Mucosa of stomach (tissue), 1 donor: ENCODE results near the gene NINL.
"Not testable (repeated sequence)": the region's sequence is repeated elsewhere in the genome, so short reads cannot be mapped to it uniquely, and the experiment has no call there.

Experiments used
- H3K27me3 ChIP-seq: one replicate; pipeline ENCODE4 v1.7.0; 2013; ENCODE audit warnings: mild to moderate bottlenecking, low read length; ENCODE audit not compliant: control insufficient read depth, insufficient read depth
- H3K36me3 ChIP-seq: one replicate; pipeline ENCODE4 v1.7.0; 2013; ENCODE audit warnings: low read length; ENCODE audit not compliant: control insufficient read depth, insufficient read depth
- H3K4me1 ChIP-seq: one replicate; pipeline ENCODE4 v1.7.0; 2013; ENCODE audit warnings: mild to moderate bottlenecking, low read length; ENCODE audit not compliant: control insufficient read depth, insufficient read depth
- H3K4me3 ChIP-seq: one replicate; pipeline ENCODE4 v1.7.0; 2013; ENCODE audit warnings: low read length
- H3K9ac ChIP-seq: one replicate; pipeline ENCODE4 v1.7.0; 2013; ENCODE audit warnings: mild to moderate bottlenecking, low read length, moderate library complexity
- H3K9me3 ChIP-seq: one replicate; pipeline ENCODE4 v1.7.0; 2013; ENCODE audit warnings: mild to moderate bottlenecking, low read length, moderate library complexity; ENCODE audit not compliant: control insufficient read depth
- donor health status: Pancreatic carcinoma.

NINL gene

DNA sequence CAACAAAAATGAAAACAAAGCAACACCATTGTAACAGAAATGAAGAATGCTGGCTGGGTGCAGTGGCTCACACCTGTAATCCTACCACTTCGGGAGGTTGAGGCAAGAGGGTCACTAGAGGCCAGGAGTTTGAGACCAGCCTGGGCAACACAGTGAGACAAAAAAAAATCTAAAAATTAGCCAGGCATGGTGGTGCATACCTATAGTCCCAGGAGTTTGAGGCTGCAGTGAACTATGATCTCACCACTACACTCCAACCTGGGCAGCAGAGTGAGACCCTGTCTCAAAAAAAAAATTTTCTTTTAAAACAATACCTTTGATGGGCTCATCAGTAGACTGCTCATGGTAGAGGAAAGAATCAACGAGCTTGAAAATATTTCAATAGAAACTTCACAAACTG, 18.5 kb downstream of the NINL start:
- Histone ChIP-seq H3K27me3 (no peaks in the 10 kb centered on the region), H3K9ac (no peak overlapping the region), H3K9me3 (no peaks in the 10 kb centered on the region), H3K4me1 (peaks cover 10% of the 10 kb centered on the region), H3K4me3 (no peak overlapping the region), H3K36me3 (no peaks in the 10 kb centered on the region)

DNA sequence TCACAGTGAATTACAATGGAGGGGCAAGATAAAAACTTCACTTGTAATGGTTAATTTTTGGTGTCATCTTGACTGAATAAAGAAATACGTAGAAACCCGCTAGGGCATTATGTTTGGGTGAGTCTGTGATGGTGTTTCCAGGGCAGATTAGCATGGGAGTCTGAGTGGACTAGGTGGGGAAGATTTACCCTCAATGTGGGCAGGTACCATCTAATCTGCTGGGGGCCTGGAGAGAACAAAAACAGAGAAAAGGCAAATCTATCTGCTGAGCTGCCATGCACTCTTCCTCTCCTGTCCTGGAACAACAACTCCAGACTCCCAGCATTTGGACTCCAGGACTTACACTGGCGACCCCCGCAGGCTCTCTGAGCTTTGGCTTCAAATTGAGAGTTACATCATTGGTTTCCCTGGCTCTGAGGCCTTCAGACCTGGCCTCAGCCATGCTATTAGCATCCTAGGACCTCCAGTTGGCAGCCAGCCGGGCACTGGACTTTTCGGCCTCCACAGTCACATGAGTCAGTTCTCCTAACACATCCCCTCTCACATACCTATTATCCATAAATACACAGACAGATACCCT, 19.7 kb downstream of the NINL start:
- H3K9me3 ChIP-seq = no peaks in the 10 kb centered on the region
- no peaks in the 10 kb centered on the region for H3K36me3 ChIP-seq
- no peaks in the 10 kb centered on the region for H3K4me1 ChIP-seq
- H3K4me3 ChIP-seq = no peak overlapping the region
- no peaks in the 10 kb centered on the region for H3K27me3 ChIP-seq
- no peak overlapping the region for H3K9ac ChIP-seq

DNA sequence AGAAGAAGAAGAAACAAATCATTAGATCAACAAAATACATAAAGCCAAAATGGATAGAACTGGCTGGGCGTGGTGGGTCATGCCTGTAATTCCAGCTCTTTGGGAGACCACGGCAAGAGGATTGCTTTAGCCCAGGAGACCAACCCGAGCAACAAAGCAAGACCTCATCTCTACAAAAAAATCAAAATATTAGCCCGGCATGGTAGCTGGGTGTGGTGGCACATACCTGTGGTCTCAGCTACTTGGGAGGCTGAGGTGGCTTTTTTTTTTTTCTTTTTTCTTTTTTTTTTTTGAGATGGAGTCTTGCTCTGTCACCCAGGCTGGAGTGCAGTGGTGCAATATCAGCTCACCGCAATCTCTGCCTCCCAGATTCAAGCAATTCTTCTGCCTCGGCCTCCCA, 21.5 kb downstream of the NINL start:
- Histone ChIP-seq H3K9ac (no peak overlapping the region), H3K36me3 (no peaks in the 10 kb centered on the region), H3K9me3 (no peaks in the 10 kb centered on the region), H3K4me1 (no peaks in the 10 kb centered on the region), H3K4me3 (no peak overlapping the region), H3K27me3 (no peaks in the 10 kb centered on the region)

DNA sequence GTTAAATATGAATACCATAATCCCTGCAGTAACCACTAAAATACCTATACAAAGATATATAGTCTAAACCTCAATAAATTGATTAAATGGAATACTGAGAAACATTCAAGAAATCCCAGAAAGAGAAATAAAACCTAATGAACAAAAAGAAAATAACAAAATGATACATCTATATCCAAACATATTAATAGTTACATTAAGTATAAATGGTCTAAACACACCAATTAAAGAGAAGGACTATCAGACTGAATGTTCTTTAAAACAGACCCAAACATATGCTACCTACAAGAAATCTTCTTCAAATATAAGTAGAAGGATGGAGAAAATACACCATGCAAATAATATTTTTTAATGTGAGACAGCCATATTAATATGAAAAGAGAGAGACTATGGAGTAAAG, 22.0 kb downstream of the NINL start:
- Histone ChIP-seq H3K9ac (no peak overlapping the region), H3K36me3 (no peaks in the 10 kb centered on the region), H3K9me3 (no peaks in the 10 kb centered on the region), H3K4me3 (no peak overlapping the region), H3K27me3 (no peaks in the 10 kb centered on the region), H3K4me1 (no peaks in the 10 kb centered on the region)

DNA sequence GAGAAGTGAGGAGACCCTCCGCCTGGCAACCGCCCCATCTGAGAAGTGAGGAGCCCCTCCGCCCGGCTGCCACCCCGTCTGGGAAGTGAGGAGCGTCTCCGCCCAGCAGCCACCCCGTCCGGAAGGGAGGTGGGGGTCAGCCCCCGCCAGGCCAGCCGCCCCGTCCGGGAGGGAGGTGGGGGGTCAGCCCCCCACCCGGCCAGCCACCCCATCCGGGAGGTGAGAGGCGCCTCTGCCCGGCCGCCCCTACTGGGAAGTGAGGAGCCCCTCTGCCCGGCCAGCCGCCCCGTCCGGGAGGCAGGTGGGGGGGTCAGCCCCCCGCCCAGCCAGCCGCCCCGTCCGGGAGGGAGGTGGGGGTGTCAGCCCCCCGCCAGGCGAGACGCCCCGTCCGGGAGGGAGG, 23.6 kb downstream of the NINL start:
- H3K27me3 ChIP-seq, H3K9me3 ChIP-seq, H3K4me3 ChIP-seq, H3K4me1 ChIP-seq, H3K9ac ChIP-seq, H3K36me3 ChIP-seq: not testable (repeated sequence)

DNA sequence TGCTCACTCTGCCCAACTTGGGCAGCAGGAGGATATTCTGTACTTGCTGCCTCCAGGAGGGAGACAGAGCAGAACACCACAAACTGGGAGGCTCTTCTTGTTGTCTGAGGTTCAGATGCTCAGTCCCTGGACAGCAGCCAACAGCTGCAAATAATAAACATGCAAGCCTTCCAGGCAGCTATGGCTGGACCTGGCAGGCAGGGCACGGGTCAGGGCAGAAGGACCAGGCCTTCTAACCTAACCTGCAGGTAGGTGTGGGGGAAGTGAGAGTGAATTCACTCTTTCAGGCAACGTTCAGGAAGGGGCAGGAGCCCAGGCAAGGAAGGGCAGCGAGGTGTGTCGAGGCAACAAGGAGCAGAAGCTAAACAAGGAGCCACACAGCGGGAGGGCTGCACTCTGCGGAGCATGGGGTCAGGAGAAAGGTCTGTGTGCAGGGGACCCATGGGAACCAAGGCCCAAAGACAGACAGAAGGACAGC, 31.5 kb downstream of the NINL start:
- no peak overlapping the region for H3K9ac ChIP-seq
- peaks cover 24% of the 10 kb centered on the region for H3K4me1 ChIP-seq
- H3K4me3 ChIP-seq = no peak overlapping the region
- H3K36me3 ChIP-seq = no peaks in the 10 kb centered on the region
- H3K27me3 ChIP-seq = no peaks in the 10 kb centered on the region
- no peaks in the 10 kb centered on the region for H3K9me3 ChIP-seq

DNA sequence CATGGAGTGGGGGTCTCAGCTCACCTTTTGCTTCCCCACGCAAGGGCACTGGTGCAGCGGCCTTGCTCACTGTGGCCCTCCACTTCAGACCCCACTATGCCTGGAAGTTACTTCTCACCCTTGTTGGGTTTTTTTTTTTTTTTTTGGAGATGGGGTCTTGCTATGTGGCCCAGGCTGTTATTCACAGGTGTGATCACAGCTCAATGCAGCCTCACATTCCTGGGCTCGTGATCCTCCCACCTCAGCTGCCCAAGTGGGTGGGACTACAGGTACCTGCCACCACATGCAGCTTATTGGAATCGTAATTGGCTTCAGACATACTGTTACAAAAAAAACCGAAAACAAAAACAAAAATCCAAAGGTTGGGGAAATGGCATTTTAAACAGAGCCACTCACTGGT, 32.4 kb downstream of the NINL start:
- Histone ChIP-seq H3K9ac (no peak overlapping the region), H3K9me3 (no peaks in the 10 kb centered on the region), H3K4me3 (no peak overlapping the region), H3K27me3 (no peaks in the 10 kb centered on the region), H3K4me1 (peaks cover 33% of the 10 kb centered on the region), H3K36me3 (no peaks in the 10 kb centered on the region)

DNA sequence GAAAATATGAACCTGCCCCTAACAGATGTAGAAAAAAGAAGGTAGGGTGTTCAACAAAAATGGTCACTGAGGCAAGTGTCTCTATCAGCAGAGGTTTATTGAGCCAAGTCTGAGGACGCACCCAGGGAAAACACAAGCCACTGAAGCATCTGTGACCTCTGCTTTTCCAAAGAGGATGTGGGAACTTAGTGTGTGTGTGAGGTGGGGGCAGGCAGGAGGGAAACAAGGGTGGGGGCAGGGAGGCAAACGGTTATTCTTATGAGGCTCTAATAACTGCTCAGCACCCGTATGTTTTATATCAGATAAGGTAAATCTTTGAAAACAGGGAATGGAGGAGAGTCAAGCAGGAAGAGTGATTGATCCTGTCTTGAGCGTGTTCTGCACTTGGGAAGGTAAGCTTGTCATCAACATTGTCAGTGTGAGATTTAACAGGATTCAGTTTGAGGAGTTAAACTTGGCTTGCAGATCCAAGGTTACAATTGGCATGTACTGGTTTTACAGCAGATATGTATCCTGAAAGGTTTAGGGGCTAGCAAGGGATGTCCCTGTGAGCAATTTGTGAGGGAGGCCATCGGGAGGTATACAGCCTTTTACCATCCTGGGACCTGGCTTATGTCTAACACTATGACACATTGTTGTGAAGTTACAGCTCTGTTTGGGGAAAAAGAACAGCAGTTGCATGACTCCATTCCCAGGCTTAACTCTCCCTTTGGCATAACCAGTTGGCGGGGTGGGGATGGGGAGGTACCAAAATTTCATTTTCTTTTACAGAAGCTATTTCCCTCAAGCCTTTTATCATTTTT, 33.7 kb downstream of the NINL start:
- Histone ChIP-seq H3K4me3 (no peak overlapping the region), H3K4me1 (peaks cover 34% of the 10 kb centered on the region), H3K9me3 (no peaks in the 10 kb centered on the region), H3K9ac (no peak overlapping the region), H3K27me3 (no peaks in the 10 kb centered on the region), H3K36me3 (no peaks in the 10 kb centered on the region)

DNA sequence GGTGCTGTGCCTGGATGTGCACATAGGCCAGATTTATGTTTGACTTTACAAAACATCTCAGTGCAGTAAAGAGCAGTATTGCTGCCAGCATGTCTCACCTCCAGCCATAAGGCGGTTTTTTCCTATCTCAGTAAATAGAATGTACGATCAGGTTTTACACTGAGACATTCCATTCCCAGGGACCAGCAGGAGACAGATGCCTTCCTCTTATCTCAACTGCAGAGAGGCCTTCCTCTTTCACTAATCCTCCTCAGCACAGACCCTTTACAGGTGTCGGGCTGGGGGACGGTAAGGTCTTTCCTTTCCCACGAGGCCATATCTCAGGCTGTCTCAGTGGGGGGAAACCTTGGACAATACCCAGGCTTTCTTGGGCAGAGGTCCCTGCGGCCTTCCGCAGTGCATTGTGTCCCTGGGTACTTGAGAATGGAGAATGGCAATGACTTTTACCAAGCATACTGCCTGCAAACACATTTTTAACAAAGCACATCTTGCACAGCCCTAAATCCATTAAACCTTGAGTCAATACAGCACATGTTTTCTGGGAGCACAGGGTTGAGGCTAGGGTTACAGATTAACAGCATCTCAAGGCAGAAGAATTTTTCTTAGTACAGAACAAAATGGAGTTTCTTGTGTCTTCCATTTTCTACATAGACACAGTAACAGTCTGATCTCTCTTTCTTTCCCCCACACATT, 34.5 kb downstream of the NINL start:
- H3K36me3 ChIP-seq, H3K9ac ChIP-seq, H3K9me3 ChIP-seq, H3K4me3 ChIP-seq, H3K27me3 ChIP-seq: not testable (repeated sequence)
- peaks cover 34% of the 10 kb centered on the region for H3K4me1 ChIP-seq

DNA sequence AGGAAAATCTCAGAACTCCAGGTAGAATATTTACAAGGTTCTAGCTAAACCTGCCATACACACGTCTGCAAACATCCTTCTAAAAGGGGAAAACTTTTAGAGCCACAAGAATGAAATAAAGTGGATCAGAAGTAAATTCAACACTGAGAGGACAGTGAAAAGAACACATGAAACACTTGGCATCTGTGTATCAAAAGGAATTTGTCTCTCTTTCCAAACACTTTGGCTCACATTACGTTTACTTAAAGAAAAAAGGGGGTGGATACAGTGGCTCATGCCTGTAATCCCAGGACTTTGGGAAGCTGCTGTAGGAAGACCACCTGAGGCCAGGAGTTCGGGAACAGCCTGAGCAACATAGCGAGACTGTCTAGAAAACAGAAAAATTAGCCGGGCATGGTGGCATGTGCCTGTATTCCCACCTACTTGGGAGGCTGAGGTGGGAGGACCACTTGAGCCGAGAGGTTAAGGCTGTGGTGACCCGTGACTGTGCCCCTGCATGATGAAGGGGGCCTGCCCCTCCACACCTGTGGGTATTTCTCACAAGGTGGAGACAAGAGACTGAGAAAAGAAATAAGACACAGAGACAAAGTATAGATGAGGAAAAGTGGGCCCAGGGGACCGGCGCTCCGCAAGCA, 35.4 kb downstream of the NINL start:
- Histone ChIP-seq H3K4me3 (no peak overlapping the region), H3K9ac (no peak overlapping the region), H3K4me1 (peaks cover 34% of the 10 kb centered on the region)

DNA sequence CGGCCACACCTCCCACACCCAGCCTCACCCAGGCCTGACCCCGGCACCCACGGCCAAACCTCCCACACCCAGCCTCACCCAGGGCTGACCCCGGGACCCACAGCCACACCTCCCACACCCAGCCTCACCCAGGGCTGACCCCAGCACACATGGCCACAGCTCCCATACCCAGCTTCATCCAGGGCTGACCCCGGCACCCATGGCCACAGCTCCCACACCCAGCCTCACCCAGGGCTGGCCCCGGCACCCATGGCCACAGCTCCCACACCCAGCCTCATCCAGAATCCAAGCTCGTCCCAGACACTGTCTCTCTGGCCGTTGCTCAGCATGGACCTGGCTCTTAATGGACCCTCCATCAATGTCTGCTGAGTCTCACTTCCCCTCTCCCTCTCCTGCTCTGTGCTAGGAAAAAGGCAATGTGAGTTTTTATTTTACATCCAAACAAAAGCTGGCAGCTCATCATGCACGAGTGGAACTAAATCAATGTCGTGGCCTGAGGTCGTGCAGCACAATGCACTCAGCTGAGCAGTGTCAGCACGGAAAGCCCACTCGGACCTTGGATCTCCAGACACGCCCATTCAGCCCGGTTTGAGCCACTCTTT, 36.1 kb downstream of the NINL start:
- no peaks in the 10 kb centered on the region for H3K36me3 ChIP-seq
- no peak overlapping the region for H3K9ac ChIP-seq
- H3K27me3 ChIP-seq = no peaks in the 10 kb centered on the region
- no peak overlapping the region for H3K4me3 ChIP-seq
- H3K4me1 ChIP-seq = peaks cover 34% of the 10 kb centered on the region
- H3K9me3 ChIP-seq = no peaks in the 10 kb centered on the region

More for the DNA sequence above, 35.4 kb downstream of the NINL start:
- no peaks in the 10 kb centered on the region for H3K27me3 ChIP-seq
- no peaks in the 10 kb centered on the region for H3K9me3 ChIP-seq
- H3K36me3 ChIP-seq = no peaks in the 10 kb centered on the region
